ENCODE results near the gene ID2.
A peak's percentile ranks its signal among the peaks of the same experiment; 100 is the strongest.

Gene ID2

DNA sequence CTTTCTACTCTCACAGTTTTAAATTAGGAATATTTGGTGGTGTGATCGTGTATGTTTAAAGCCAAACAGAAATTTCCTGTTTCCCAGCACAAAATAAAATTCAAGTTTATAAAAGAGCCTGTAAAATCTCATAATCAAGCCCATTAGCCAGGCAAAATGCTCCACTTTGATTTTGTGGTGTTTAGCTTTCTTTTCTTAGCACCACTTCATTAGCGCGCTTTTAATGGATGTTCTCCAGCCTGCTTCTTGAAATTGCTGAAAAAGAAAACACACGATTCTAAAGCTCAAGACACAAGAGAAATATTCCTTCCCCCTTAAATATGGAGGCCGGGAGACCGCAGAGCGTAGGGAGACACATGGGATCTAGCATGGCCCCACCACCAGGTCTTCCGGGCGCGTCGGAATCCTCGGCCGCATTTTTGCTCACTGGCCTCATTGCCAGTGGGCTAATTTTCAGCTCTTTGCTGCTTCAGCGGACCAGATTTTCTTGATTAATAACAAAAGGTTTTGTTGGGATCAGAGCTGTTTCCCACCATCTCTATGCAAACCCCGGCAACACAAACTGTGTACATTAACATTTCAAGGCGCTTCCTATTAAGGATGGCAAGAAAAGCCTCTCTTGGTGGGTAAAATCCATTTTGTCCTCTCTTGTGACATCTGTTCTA is 40.4 kb upstream of the ID2 start:
- WGBS (ENCODE audit: extremely low coverage, insufficient coverage, low lambda C conversion rate): no CpG with 5 or more reads among the region's 16 CpGs
- no peak overlapping the region for H3K56ac ChIP-seq (ENCODE audit: low read length)
- no peak overlapping the region for H2AK5ac ChIP-seq (ENCODE audit: low read length)
- H2BK120ac ChIP-seq (ENCODE audit: low read depth, low read length): no peak overlapping the region
- H3K27ac ChIP-seq (ENCODE audit: low read depth, low read length): no peak overlapping the region
- DNase-seq: no peak
- H2BK5ac ChIP-seq (ENCODE audit: low read length): no peak overlapping the region
- peaks cover 8% of the 10 kb centered on the region for H3K4me1 ChIP-seq (ENCODE audit: control insufficient read depth, low read depth, low read length)
- no peak overlapping the region for H3K4me3 ChIP-seq (ENCODE audit: low read length)
- no peak overlapping the region for H3K4ac ChIP-seq (ENCODE audit: low read depth, low read length)
- H4K5ac ChIP-seq (ENCODE audit: low read length): no peak overlapping the region
- no peaks in the 10 kb centered on the region for H3K27me3 ChIP-seq (ENCODE audit: insufficient read depth, low read length, poor library complexity)
- H3K79me2 ChIP-seq (ENCODE audit: control insufficient read depth, insufficient read depth, low read length): no peaks in the 10 kb centered on the region
- no peak overlapping the region for H3K18ac ChIP-seq (ENCODE audit: low read length)
- H3K4me2 ChIP-seq (ENCODE audit: low read length): no peak overlapping the region
- H3K23ac ChIP-seq (ENCODE audit: low read length): no peak overlapping the region
- no peak overlapping the region for H3K9ac ChIP-seq (ENCODE audit: low read length)
- no peaks in the 10 kb centered on the region for H3K79me1 ChIP-seq (ENCODE audit: low read length)
- H4K8ac ChIP-seq (ENCODE audit: low read depth, low read length): no peak overlapping the region
- no peaks in the 10 kb centered on the region for H3K36me3 ChIP-seq (ENCODE audit: control insufficient read depth, insufficient read depth, low read length)
- no peak overlapping the region for H2BK15ac ChIP-seq (replicated peaks; ENCODE audit: low read depth)

DNA sequence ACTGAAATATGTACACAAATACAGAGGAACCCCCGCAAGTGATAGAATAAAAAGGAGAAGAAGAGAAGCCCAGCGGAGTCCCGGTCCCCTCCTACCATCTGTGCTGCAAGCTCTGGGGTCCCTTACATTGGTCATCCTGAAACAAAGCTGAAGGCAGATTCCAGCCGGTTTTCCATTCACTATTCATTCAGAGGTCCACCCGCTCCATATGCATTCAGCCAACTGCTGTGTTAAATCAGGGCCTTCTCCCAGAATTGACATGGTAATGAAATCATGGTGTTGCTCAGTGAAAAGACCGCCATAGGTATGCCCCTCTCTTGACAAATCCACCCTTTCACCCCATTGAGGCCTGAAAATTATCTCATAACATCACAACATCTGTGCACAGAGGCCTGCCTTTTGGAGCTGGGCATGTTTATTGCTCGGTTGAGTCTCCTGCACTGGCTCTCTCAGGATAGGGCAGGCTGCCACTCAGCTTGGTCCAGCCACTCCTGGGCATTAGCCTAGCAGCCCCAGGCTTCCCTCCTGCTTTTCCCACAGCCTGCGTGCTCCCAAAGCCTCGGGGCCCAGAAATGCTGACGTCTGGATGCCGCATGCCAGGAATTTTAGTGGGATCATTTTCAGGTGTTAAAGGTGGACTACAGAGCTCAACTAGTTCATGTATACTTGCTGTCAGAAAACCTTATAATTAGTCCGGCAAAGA is 39.3 kb upstream of the ID2 start:
- no peaks in the 10 kb centered on the region for H3K27me3 ChIP-seq (ENCODE audit: insufficient read depth, low read length, poor library complexity)
- WGBS (ENCODE audit: extremely low coverage, insufficient coverage, low lambda C conversion rate): no CpG with 5 or more reads among the region's 12 CpGs
- no peak overlapping the region for H3K23ac ChIP-seq (ENCODE audit: low read length)
- peaks cover 8% of the 10 kb centered on the region for H3K4me1 ChIP-seq (ENCODE audit: control insufficient read depth, low read depth, low read length)
- H3K9ac ChIP-seq (ENCODE audit: low read length): no peak overlapping the region
- no peak overlapping the region for H2BK5ac ChIP-seq (ENCODE audit: low read length)
- H2BK120ac ChIP-seq (ENCODE audit: low read depth, low read length): no peak overlapping the region
- no peak overlapping the region for H3K4me3 ChIP-seq (ENCODE audit: low read length)
- H4K8ac ChIP-seq (ENCODE audit: low read depth, low read length): no peak overlapping the region
- no peaks in the 10 kb centered on the region for H3K79me1 ChIP-seq (ENCODE audit: low read length)
- DNase-seq: peak; percentile 7
- no peaks in the 10 kb centered on the region for H3K36me3 ChIP-seq (ENCODE audit: control insufficient read depth, insufficient read depth, low read length)
- no peak overlapping the region for H3K18ac ChIP-seq (ENCODE audit: low read length)
- H3K27ac ChIP-seq (ENCODE audit: low read depth, low read length): no peak overlapping the region
- no peaks in the 10 kb centered on the region for H3K79me2 ChIP-seq (ENCODE audit: control insufficient read depth, insufficient read depth, low read length)
- H3K4me2 ChIP-seq (ENCODE audit: low read length): no peak overlapping the region
- no peak overlapping the region for H2AK5ac ChIP-seq (ENCODE audit: low read length)
- no peak overlapping the region for H4K5ac ChIP-seq (ENCODE audit: low read length)
- H2BK15ac ChIP-seq (replicated peaks; ENCODE audit: low read depth): no peak overlapping the region
- no peak overlapping the region for H3K56ac ChIP-seq (ENCODE audit: low read length)
- no peak overlapping the region for H3K4ac ChIP-seq (ENCODE audit: low read depth, low read length)

DNA sequence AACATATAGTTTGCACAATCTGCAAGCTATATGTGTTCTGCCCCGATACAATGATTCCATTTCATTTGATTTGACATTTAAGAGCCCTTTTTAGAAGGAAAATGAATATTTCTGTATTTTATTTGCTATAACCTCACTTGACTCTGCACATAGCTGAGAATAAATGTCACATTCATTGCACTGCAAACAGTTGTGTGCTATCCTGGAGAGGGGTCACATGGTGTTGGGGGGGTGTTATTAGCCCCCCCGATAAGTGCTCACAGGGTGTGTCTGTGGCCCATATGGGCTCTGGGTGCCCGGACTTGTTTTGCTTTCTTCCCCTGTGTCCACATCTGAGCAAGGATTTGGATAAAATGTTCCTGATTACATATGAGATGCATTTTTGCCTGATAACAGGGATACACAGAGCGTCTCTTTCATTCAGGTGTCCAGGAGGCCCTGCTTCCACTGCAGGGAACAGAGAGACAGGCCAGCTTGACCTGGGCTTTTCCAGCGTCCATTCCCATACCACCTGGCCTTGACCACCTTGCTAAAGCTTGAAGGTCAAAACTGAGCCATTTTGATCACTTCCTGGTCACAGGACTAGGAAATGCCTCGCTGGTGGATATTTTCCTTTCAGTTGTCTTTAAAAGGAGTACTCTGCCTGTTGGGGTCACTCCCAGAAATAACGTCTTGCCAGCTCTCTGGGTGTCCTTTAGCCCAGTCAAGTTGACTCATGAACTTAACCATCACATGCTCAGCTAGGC is 38.4 kb upstream of the ID2 start:
- H4K5ac ChIP-seq (ENCODE audit: low read length): no peak overlapping the region

DNA sequence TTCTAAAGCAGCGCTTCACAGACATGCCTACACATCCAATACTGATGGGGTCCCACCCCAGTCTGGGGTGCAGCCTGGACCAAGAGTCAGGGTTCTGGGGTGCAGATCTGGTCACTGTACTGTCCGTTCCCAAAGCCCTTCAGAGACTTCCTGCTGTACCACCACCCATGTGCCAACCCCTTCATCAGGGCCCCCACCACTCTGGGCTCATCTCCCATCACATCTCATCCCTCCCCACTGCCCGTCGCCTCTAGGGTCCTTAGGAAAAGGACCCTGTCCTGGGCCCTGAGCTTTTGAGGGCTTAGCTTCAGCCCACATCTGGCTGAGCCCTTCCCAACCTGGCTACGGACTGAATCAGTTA is 37.9 kb upstream of the ID2 start:
- Histone ChIP-seq H3K79me2 (ENCODE audit: control insufficient read depth, insufficient read depth, low read length) (no peaks in the 10 kb centered on the region), H2BK15ac (replicated peaks; ENCODE audit: low read depth) (no peak overlapping the region), H3K27ac (ENCODE audit: low read depth, low read length) (no peak overlapping the region), H3K27me3 (ENCODE audit: insufficient read depth, low read length, poor library complexity) (no peaks in the 10 kb centered on the region), H3K4me2 (ENCODE audit: low read length) (no peak overlapping the region), H3K23ac (ENCODE audit: low read length) (no peak overlapping the region), H2AK5ac (ENCODE audit: low read length) (no peak overlapping the region), H3K56ac (ENCODE audit: low read length) (no peak overlapping the region), H4K5ac (ENCODE audit: low read length) (no peak overlapping the region), H2BK5ac (ENCODE audit: low read length) (no peak overlapping the region), H3K4me1 (ENCODE audit: control insufficient read depth, low read depth, low read length) (no peaks in the 10 kb centered on the region), H3K18ac (ENCODE audit: low read length) (no peak overlapping the region), H3K4ac (ENCODE audit: low read depth, low read length) (no peak overlapping the region), H3K79me1 (ENCODE audit: low read length) (no peaks in the 10 kb centered on the region), H3K36me3 (ENCODE audit: control insufficient read depth, insufficient read depth, low read length) (no peaks in the 10 kb centered on the region), H4K8ac (ENCODE audit: low read depth, low read length) (no peak overlapping the region), H2BK120ac (ENCODE audit: low read depth, low read length) (no peak overlapping the region), H3K4me3 (ENCODE audit: low read length) (no peak overlapping the region), H3K9ac (ENCODE audit: low read length) (no peak overlapping the region)
- DNase-seq: no peak
- WGBS (ENCODE audit: extremely low coverage, insufficient coverage, low lambda C conversion rate): no CpG with 5 or more reads among the region's 5 CpGs

More for the DNA sequence above, 38.4 kb upstream of the ID2 start:
- H3K4me2 ChIP-seq (ENCODE audit: low read length): no peak overlapping the region
- no peak overlapping the region for H2BK5ac ChIP-seq (ENCODE audit: low read length)
- no peak overlapping the region for H3K4ac ChIP-seq (ENCODE audit: low read depth, low read length)
- no CpG with 5 or more reads among the region's 7 CpGs for WGBS (ENCODE audit: extremely low coverage, insufficient coverage, low lambda C conversion rate)
- no peak overlapping the region for H3K18ac ChIP-seq (ENCODE audit: low read length)
- H3K27ac ChIP-seq (ENCODE audit: low read depth, low read length): no peak overlapping the region
- H2BK15ac ChIP-seq (replicated peaks; ENCODE audit: low read depth): no peak overlapping the region
- H3K4me1 ChIP-seq (ENCODE audit: control insufficient read depth, low read depth, low read length): peaks cover 3% of the 10 kb centered on the region
- no peak overlapping the region for H2AK5ac ChIP-seq (ENCODE audit: low read length)
- H3K79me1 ChIP-seq (ENCODE audit: low read length): no peaks in the 10 kb centered on the region
- no peaks in the 10 kb centered on the region for H3K36me3 ChIP-seq (ENCODE audit: control insufficient read depth, insufficient read depth, low read length)
- H3K79me2 ChIP-seq (ENCODE audit: control insufficient read depth, insufficient read depth, low read length): no peaks in the 10 kb centered on the region
- no peak overlapping the region for H4K8ac ChIP-seq (ENCODE audit: low read depth, low read length)
- H3K27me3 ChIP-seq (ENCODE audit: insufficient read depth, low read length, poor library complexity): no peaks in the 10 kb centered on the region
- H3K23ac ChIP-seq (ENCODE audit: low read length): no peak overlapping the region
- H3K56ac ChIP-seq (ENCODE audit: low read length): no peak overlapping the region
- H3K9ac ChIP-seq (ENCODE audit: low read length): no peak overlapping the region
- no peak for DNase-seq
- no peak overlapping the region for H3K4me3 ChIP-seq (ENCODE audit: low read length)
- no peak overlapping the region for H2BK120ac ChIP-seq (ENCODE audit: low read depth, low read length)

DNA sequence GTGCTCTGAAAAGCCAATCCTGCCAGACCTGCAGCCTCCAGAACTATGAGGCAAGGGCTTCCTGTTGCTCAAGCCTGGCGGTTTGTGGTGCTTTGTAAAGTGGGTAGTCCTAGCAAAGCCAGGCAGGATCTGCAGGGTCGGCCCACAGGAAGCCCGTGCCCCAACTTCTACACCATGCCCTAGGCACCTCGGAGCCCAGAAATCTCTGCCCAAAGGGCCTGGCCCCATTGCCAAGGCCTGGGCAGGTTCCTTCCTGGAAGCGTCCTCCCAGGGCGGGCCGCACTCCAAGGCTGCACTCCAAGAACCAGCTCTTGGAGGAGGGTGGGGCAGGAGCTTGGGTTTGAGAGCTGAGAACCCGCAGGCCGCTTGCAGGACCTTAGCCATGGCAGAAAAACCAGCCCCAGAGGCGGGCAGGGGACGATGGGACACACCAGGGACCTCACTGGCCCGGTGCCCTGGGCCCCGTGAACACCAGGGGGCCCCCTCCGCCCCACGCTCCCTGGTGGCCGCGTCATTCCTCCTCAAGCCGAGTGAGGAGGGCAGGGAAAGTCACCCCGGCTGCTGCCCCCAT is 37.2 kb upstream of the ID2 start:
- H3K9ac ChIP-seq (ENCODE audit: low read length): no peak overlapping the region
- no peaks in the 10 kb centered on the region for H3K27me3 ChIP-seq (ENCODE audit: insufficient read depth, low read length, poor library complexity)
- no peak overlapping the region for H3K23ac ChIP-seq (ENCODE audit: low read length)
- H2BK15ac ChIP-seq (replicated peaks; ENCODE audit: low read depth): no peak overlapping the region
- no CpG with 5 or more reads among the region's 19 CpGs for WGBS (ENCODE audit: extremely low coverage, insufficient coverage, low lambda C conversion rate)
- H3K18ac ChIP-seq (ENCODE audit: low read length): no peak overlapping the region
- no peak overlapping the region for H2BK120ac ChIP-seq (ENCODE audit: low read depth, low read length)
- DNase-seq: no peak
- no peak overlapping the region for H4K8ac ChIP-seq (ENCODE audit: low read depth, low read length)
- H3K4me2 ChIP-seq (ENCODE audit: low read length): no peak overlapping the region
- no peak overlapping the region for H2BK5ac ChIP-seq (ENCODE audit: low read length)
- no peak overlapping the region for H2AK5ac ChIP-seq (ENCODE audit: low read length)
- H3K4me1 ChIP-seq (ENCODE audit: control insufficient read depth, low read depth, low read length): no peaks in the 10 kb centered on the region
- no peak overlapping the region for H3K27ac ChIP-seq (ENCODE audit: low read depth, low read length)
- H3K4ac ChIP-seq (ENCODE audit: low read depth, low read length): no peak overlapping the region
- H3K79me2 ChIP-seq (ENCODE audit: control insufficient read depth, insufficient read depth, low read length): no peaks in the 10 kb centered on the region
- no peaks in the 10 kb centered on the region for H3K79me1 ChIP-seq (ENCODE audit: low read length)
- H3K4me3 ChIP-seq (ENCODE audit: low read length): no peak overlapping the region
- H3K36me3 ChIP-seq (ENCODE audit: control insufficient read depth, insufficient read depth, low read length): no peaks in the 10 kb centered on the region
- no peak overlapping the region for H3K56ac ChIP-seq (ENCODE audit: low read length)
- no peak overlapping the region for H4K5ac ChIP-seq (ENCODE audit: low read length)

Measured in mesendoderm (in vitro differentiated cells).